GM18868 (cell line): Measurements from ENCODE around the gene NEUROG3.
A peak's percentile ranks its signal among the peaks of the same experiment; 100 is the strongest.

Source experiments
- ATAC-seq: cut with Tn5 transposase; IDR thresholded peaks from one replicate; pipeline ENCODE4 v1.9.1; 2021; ENCODE audit warnings: mild to moderate bottlenecking, moderate library complexity; ENCODE audit not compliant: unreplicated experiment

NEUROG3 gene, protein sequence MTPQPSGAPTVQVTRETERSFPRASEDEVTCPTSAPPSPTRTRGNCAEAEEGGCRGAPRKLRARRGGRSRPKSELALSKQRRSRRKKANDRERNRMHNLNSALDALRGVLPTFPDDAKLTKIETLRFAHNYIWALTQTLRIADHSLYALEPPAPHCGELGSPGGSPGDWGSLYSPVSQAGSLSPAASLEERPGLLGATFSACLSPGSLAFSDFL

DNA sequence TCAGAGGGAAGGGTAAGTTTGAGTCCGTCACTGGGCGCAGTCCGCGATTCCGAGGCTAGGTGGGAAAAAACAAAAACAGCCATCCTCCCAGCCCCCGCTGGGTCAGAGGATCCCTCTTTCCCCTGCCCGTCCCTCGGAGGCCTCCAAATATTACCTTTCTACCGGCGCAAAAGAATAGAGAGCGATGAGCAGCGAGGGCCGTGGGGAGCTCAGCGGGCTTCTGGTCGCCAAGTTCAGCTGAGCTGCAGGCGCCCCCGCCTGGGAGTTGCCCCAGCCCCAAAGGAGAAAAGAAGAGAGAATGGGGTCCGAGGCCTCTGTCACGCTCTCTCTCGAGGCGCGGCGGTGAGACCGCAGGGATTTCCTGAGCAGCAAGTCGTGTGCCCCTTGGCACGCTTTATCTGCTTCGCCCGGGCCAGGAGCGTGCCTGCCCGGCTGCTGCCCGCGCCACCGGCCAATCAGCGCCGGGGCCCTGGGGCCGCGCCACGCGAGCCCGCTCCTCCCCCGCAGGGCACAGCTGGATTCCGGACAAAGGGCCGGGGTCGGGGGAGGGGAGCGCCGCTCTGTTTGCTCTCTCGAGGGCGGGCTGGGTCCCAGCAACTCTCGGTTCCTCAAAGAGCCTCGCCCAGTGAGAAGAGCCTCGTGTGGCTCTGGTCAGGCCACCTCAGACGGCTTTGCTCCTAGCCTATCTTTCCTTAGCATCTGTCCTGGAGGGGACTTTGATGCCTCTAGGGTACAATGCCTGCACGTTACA, at the start of gene NEUROG3:
NEUROG3 (minus strand) TSS at position 367 of the 751 bp plus-strand sequence. CDS start 379 bp downstream, outside the sequence.
- ATAC-seq: peak; percentile 82

- ATAC-seq: no peak
Measured at GRCh38 chr10:69620625-69621024, 47.4 kb upstream of the NEUROG3 start.

DNA sequence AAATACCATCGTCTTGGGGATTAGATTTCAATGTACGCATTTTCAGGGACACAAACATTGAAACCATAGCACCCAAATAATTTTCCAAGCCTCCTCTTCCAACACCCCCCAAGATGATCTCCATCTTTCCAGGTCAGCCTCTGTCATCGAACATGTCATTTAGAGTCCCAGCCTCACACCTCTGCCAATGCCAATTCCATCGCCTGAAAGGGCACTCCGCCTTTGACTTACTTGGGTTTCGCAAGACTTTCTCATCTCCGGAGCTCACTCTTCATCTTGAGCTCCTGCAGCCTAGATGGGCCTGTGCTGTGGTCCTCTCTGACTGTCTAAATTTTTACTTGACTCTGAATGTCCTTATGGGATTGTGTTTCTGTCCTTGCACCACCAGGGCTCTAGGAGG, 46.4 kb upstream of the NEUROG3 start:
- ATAC-seq: no peak

DNA sequence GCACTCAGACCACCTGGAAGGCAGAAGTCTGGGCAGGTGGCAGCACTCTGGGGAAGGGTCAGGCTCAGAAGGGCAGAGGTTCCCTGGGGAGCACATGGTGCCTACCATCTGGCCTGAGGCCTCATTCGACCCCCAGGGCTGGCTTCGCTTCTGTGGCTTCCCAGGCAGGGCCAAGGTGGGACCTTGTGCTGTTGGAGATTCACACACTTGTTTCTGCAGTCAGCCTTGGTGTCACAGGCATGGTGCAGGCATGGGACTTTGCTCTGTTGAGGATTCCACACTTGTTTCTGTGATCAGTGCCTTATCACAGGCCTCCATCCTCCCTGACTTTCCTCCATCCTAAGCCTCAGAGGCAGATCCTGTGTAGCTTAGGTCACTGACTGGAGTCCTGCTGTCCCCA, 45.5 kb upstream of the NEUROG3 start:
- ATAC-seq: no peak

GRCh38 chr10:69616358-69616757, 43.1 kb upstream of the NEUROG3 start:
- ATAC-seq: no peak

DNA sequence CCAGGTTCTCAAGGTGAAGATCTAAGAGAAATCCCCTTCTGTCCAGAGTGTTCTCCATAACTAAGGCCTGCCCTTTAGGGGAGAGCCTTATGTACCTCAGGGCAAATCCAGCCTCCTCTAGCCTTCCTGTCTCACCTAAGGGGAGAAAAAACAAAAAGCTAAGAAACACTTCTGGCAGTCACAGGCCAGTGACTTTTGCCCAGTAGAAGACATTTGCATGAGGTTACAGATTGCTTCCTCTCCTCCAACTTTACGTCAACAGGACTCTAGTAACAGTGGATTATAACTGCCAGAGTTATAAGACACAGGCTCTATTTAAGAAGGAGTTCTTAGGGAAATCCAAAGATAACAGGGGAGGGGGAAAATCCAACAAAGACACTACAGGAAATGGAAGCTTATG, 40.9 kb upstream of the NEUROG3 start:
- ATAC-seq: no peak

DNA sequence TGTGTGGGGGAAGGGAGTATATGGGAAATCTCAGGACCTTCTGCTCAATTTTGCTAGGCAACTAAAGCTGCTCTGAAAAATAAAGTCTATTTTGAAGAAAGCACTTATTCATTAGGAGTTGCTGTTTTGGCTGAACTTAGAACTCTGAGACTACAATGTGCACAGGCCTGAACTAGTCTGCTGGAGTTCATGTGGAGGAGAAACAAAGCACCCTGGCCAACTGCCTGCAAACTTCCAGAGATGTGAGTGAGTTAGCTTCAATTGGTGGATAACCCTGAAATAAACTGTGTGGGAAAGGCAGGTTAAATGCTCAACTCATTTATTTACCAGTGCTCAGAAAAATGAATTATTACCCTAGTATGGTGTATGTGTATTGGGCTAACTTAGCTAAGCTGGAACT, 39.5 kb upstream of the NEUROG3 start:
- no peak for ATAC-seq

- ATAC-seq: no peak
Measured at GRCh38 chr10:69609077-69609476, 35.9 kb upstream of the NEUROG3 start.

GRCh38 chr10:69600761-69601330, 27.6 kb upstream of the NEUROG3 start:
- ATAC-seq: no peak

DNA sequence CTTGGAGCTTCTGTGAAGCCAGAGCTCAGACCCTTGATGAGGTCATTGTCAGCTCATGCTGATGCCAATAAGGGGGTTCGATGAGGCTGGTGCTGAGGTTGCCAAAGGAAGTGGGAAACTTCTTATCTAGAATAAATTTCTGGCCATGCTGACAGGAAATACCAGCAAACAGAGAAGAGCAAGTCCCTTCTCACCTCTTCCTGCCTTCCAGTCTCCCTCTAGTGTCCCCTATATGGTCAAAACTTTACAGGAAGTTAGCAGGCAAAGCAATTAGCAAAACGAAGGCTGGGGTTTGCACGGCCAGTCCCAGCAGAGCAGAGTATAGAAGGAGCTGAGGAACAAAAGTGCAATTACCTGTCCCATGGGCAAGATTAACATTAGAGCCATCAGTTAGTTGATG, 15.1 kb upstream of the NEUROG3 start:
- no peak for ATAC-seq

DNA sequence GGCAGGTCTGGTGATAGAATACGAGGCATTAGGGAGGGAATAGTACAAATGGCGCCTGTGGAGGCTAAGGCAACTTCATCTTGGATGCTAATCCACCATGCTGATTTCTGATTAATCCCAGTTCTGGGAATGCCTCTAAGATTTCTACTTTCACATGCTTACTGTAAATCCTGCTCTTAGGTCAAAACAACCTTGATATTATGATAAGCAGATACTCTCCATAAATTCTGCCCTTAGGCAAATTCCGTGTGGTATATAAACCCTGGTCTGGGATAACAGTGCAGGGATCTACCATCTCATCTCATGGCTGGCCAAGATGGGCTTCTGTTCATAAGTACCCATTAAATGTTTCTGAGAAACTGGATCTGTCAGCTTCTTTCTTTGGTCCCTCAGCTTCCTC, 11.4 kb upstream of the NEUROG3 start:
- ATAC-seq: no peak

DNA sequence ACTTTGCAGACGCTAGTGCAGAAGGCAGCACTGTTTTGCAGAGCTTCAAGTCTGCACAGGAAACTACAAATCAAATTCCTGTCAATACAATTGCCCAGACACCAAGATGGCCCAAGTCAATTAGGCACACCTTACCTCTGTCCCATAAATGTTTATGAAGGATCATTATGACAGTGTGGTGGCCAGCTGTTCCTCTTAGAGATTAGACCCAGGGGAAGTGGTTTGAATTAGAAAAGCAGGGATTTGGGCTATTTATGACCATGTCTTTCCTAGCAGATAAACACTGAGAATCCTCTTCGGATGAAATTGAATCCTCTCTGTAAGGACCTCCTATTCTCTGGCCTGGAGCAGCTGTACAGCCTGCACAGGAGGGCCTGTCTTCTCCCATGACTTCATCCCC, 9.9 kb upstream of the NEUROG3 start:
- no peak for ATAC-seq

DNA sequence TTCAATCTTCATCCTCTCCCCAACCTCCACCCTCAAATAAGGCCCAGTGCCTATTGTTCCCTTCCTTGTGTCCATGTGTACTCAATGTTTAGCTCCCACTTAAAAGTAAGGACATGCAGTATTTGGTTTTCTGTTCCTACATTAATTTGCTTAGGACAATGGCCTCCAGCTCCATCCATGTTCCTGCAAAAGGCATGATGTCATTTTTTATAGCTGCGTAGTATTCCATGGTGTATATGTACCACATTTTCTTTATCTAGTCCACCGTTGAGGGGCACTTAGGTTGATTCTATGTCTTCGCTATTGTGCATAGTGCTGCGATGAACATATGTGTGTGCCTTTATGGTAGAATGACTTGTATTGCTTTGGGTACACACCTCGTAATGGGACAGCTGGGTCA, 7.2 kb upstream of the NEUROG3 start:
- no peak for ATAC-seq

- no peak for ATAC-seq
Measured at GRCh38 chr10:69579464-69580060, 6.3 kb upstream of the NEUROG3 start.

- no peak for ATAC-seq
Measured at GRCh38 chr10:69578508-69578991, 5.3 kb upstream of the NEUROG3 start.

- no peak for ATAC-seq
Measured at GRCh38 chr10:69577268-69578232, 4.3 kb upstream of the NEUROG3 start.

DNA sequence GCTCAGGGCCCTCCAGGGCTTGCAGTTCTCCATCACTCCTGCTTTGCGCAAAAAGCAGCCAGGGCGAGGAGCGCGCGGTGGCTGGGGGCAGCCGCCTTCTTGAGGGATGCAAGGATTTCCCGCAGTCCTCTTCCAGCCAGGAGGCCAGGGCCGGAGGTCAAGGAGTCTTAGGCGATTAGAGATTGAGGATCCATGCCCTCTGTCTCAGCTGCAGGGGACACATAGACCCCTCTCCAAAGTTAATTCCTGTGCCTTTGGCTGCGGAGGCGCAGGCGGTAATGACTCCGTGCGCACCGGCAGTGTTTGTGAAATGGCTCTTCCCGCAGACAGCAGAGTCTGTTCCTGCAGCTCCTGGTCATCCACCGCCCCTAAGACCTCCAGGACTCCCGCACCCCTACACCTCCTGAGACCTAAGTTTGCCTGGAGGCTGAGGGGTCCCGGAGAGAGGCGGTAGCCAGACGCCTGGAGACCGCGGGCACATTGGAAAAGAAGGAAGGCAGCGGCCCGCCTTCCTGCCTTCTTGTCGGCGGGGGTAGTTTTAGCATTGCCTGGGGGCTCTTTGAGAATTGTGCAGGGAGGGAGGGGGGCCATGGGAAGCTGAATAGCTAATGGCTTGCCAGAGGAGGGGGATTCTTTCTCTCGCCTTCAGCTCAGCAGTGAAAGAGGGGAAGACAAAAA, 3.3 kb upstream of the NEUROG3 start:
- ATAC-seq: no peak

DNA sequence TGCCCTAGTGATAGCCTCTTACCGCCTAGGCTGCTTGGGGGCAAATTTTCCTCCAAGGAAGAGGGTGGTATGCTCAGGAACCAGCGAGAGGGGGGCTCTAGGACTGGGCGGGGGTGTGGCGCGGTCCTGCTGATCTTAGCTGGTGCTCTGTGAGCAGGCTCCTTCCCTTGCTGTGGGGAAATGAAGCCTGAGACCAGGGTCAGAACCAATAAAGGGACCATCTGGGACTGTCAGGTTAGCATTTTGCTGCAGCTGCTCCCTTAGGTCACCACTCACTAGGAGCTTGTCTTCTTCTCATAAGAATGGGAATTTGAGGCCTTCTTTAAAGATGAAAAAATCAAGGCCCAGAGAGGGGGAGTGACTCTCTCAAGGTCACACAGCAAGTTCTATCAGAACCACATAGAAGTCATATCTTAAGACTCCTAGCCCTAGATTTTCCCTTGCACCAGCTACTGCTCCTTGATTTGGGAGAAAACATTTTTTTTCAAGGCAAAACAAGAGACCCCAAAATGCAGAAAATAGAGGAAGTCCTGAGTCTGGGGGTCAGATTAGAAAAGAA, 2.0 kb upstream of the NEUROG3 start:
- no peak for ATAC-seq

- ATAC-seq: no peak
Measured at GRCh38 chr10:69574571-69574978, 1.4 kb upstream of the NEUROG3 start.
